ENCODE measurements around the gene HBD.

HBD gene

DNA sequence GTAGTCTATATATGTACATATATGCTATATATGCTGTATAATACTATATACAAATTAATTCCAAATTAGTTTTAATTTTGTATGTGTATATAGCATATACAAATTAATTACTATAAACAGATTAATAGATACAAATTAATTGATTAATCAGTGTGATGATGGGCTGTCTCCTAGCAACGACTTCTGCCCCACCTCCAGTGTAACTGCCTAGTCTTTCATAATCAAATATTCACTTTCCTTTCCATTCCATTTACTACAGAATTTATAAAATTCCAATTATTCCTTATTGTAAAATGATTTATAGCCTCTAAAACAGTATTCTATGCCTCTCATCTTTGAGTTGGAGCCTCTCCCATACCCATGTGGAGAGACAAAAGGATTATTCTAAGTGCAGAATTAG is 976 bp downstream of the HBD start:
- Histone ChIP-seq H2BK120ac (ENCODE audit: low read depth, low read length) (no peak overlapping the region), H3K9me3 (replicated peaks in 1 of 2; ENCODE audit: control insufficient read depth in 2 of 2, insufficient read depth in 1 of 2, low read depth in 1 of 2, low read length in 2 of 2) (no peaks in the 10 kb centered on the region), H3K4me2 (ENCODE audit: insufficient read depth, low read length, poor library complexity, severe bottlenecking) (no peak overlapping the region), H3K14ac (ENCODE audit: low read length) (no peak overlapping the region), H3K27ac (replicated peaks; ENCODE audit: low read length) (no peak overlapping the region), H2AK5ac (ENCODE audit: low read depth, low read length) (no peak overlapping the region), H3K23ac (ENCODE audit: low read depth, low read length, poor library complexity) (no peak overlapping the region), H4K8ac (ENCODE audit: low read depth, low read length) (no peak overlapping the region), H2BK15ac (ENCODE audit: low read length) (no peak overlapping the region), H3K36me3 (replicated peaks in 1 of 2; ENCODE audit: control insufficient read depth in 2 of 2, insufficient read depth in 2 of 2, low read length in 2 of 2) (no peaks in the 10 kb centered on the region), H4K91ac (ENCODE audit: low read depth, low read length, poor library complexity) (no peak overlapping the region), H2BK12ac (ENCODE audit: low read length) (no peak overlapping the region), H3K79me1 (ENCODE audit: low read depth, low read length) (no peaks in the 10 kb centered on the region), H2AFZ (ENCODE audit: low read length) (no peak overlapping the region), H3K9ac (ENCODE audit: low read depth, low read length, poor library complexity) (no peak overlapping the region), H3K4ac (ENCODE audit: low read length) (no peak overlapping the region), H3K18ac (ENCODE audit: low read length) (no peak overlapping the region), H3K27me3 (ENCODE audit: control insufficient read depth in 3 of 3, insufficient read depth in 3 of 3, low read depth in 1 of 3, low read length in 3 of 3) (no peaks in the 10 kb centered on the region), H3K4me1 (ENCODE audit: control insufficient read depth in 2 of 2, insufficient read depth in 1 of 2, low read depth in 1 of 2, low read length in 2 of 2) (peaks cover 0 to 3% of the 10 kb centered on the region in 2 donors), H3K4me3 (ENCODE audit: low read length in 2 of 2) (no peak overlapping the region), H2BK5ac (ENCODE audit: low read length) (no peak overlapping the region)
- no peak for DNase-seq (ENCODE audit: low spot score)
- WGBS, 2 donors (ENCODE audit: extremely low coverage in 2 of 2, insufficient read length in 2 of 2, insufficient replicate concordance in 1 of 2) = no CpG with 5 or more reads among the region's 1 CpG

DNA sequence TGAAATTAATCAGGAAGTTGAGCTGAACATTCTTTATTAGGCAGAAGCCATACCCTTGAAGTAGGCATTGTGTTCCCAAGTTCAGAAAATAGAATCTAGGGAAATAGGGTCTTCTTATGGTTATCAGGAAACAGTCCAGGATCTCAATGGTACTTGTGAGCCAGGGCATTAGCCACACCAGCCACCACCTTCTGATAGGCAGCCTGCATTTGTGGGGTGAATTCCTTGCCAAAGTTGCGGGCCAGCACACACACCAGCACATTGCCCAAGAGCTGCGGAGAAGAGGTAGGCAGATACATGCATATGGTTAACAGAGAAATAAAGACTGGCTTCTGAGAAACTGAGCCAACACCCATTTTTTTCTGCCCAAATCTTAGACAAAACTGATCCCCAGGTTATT is 1.5 kb downstream of the HBD start:
- no CpG with 5 or more reads among the region's 2 CpGs for WGBS, 2 donors (ENCODE audit: extremely low coverage in 2 of 2, insufficient read length in 2 of 2, insufficient replicate concordance in 1 of 2)
- no peak overlapping the region for H3K14ac ChIP-seq (ENCODE audit: low read length)
- H3K18ac ChIP-seq (ENCODE audit: low read length) = no peak overlapping the region
- H3K4ac ChIP-seq (ENCODE audit: low read length) = no peak overlapping the region
- no peak overlapping the region for H3K9ac ChIP-seq (ENCODE audit: low read depth, low read length, poor library complexity)
- peaks cover 0 to 3% of the 10 kb centered on the region in 2 donors for H3K4me1 ChIP-seq (ENCODE audit: control insufficient read depth in 2 of 2, insufficient read depth in 1 of 2, low read depth in 1 of 2, low read length in 2 of 2)
- H2BK120ac ChIP-seq (ENCODE audit: low read depth, low read length) = no peak overlapping the region
- no peak overlapping the region for H2BK5ac ChIP-seq (ENCODE audit: low read length)
- DNase-seq (ENCODE audit: low spot score) = no peak
- no peaks in the 10 kb centered on the region for H3K9me3 ChIP-seq (replicated peaks in 1 of 2; ENCODE audit: control insufficient read depth in 2 of 2, insufficient read depth in 1 of 2, low read depth in 1 of 2, low read length in 2 of 2)
- no peak overlapping the region for H4K91ac ChIP-seq (ENCODE audit: low read depth, low read length, poor library complexity)
- no peaks in the 10 kb centered on the region for H3K27me3 ChIP-seq (ENCODE audit: control insufficient read depth in 3 of 3, insufficient read depth in 3 of 3, low read depth in 1 of 3, low read length in 3 of 3)
- no peak overlapping the region for H3K4me2 ChIP-seq (ENCODE audit: insufficient read depth, low read length, poor library complexity, severe bottlenecking)
- no peak overlapping the region for H2AK5ac ChIP-seq (ENCODE audit: low read depth, low read length)
- no peaks in the 10 kb centered on the region for H3K79me1 ChIP-seq (ENCODE audit: low read depth, low read length)
- H2BK15ac ChIP-seq (ENCODE audit: low read length) = no peak overlapping the region
- H3K36me3 ChIP-seq (replicated peaks in 1 of 2; ENCODE audit: control insufficient read depth in 2 of 2, insufficient read depth in 2 of 2, low read length in 2 of 2) = no peaks in the 10 kb centered on the region
- no peak overlapping the region for H3K23ac ChIP-seq (ENCODE audit: low read depth, low read length, poor library complexity)
- no peak overlapping the region for H2AFZ ChIP-seq (ENCODE audit: low read length)
- no peak overlapping the region for H3K27ac ChIP-seq (replicated peaks; ENCODE audit: low read length)
- no peak overlapping the region for H3K4me3 ChIP-seq (ENCODE audit: low read length in 2 of 2)
- H2BK12ac ChIP-seq (ENCODE audit: low read length) = no peak overlapping the region
- no peak overlapping the region for H4K8ac ChIP-seq (ENCODE audit: low read depth, low read length)

GRCh38 chr11:5232176-5232575 is 2.1 kb downstream of the HBD start:
- no peak overlapping the region for H2BK12ac ChIP-seq (ENCODE audit: low read length)
- H3K4me3 ChIP-seq (ENCODE audit: low read length in 2 of 2) = no peak overlapping the region
- H3K4me1 ChIP-seq (ENCODE audit: control insufficient read depth in 2 of 2, insufficient read depth in 1 of 2, low read depth in 1 of 2, low read length in 2 of 2) = peaks cover 0 to 3% of the 10 kb centered on the region in 2 donors
- no peak overlapping the region for H2BK120ac ChIP-seq (ENCODE audit: low read depth, low read length)
- H3K9me3 ChIP-seq (replicated peaks in 1 of 2; ENCODE audit: control insufficient read depth in 2 of 2, insufficient read depth in 1 of 2, low read depth in 1 of 2, low read length in 2 of 2) = no peaks in the 10 kb centered on the region
- H2AFZ ChIP-seq (ENCODE audit: low read length) = no peak overlapping the region
- no peak overlapping the region for H3K9ac ChIP-seq (ENCODE audit: low read depth, low read length, poor library complexity)
- H3K79me1 ChIP-seq (ENCODE audit: low read depth, low read length) = no peaks in the 10 kb centered on the region
- H3K27ac ChIP-seq (replicated peaks; ENCODE audit: low read length) = no peak overlapping the region
- H3K18ac ChIP-seq (ENCODE audit: low read length) = no peak overlapping the region
- H3K27me3 ChIP-seq (ENCODE audit: control insufficient read depth in 3 of 3, insufficient read depth in 3 of 3, low read depth in 1 of 3, low read length in 3 of 3) = no peaks in the 10 kb centered on the region
- H4K8ac ChIP-seq (ENCODE audit: low read depth, low read length) = no peak overlapping the region
- H3K14ac ChIP-seq (ENCODE audit: low read length) = no peak overlapping the region
- no peak overlapping the region for H2BK15ac ChIP-seq (ENCODE audit: low read length)
- no peak overlapping the region for H3K4ac ChIP-seq (ENCODE audit: low read length)
- H4K91ac ChIP-seq (ENCODE audit: low read depth, low read length, poor library complexity) = no peak overlapping the region
- no CpG with 5 or more reads among the region's 3 CpGs for WGBS, 2 donors (ENCODE audit: extremely low coverage in 2 of 2, insufficient read length in 2 of 2, insufficient replicate concordance in 1 of 2)
- H3K4me2 ChIP-seq (ENCODE audit: insufficient read depth, low read length, poor library complexity, severe bottlenecking) = no peak overlapping the region
- H2BK5ac ChIP-seq (ENCODE audit: low read length) = no peak overlapping the region
- H2AK5ac ChIP-seq (ENCODE audit: low read depth, low read length) = no peak overlapping the region
- H3K36me3 ChIP-seq (replicated peaks in 1 of 2; ENCODE audit: control insufficient read depth in 2 of 2, insufficient read depth in 2 of 2, low read length in 2 of 2) = no peaks in the 10 kb centered on the region
- no peak overlapping the region for H3K23ac ChIP-seq (ENCODE audit: low read depth, low read length, poor library complexity)
- no peak for DNase-seq (ENCODE audit: low spot score)

GRCh38 chr11:5231111-5231510 is 3.2 kb downstream of the HBD start:
- no peak overlapping the region for H3K27ac ChIP-seq (replicated peaks; ENCODE audit: low read length)
- H3K27me3 ChIP-seq (ENCODE audit: control insufficient read depth in 3 of 3, insufficient read depth in 3 of 3, low read depth in 1 of 3, low read length in 3 of 3) = no peaks in the 10 kb centered on the region
- H4K91ac ChIP-seq (ENCODE audit: low read depth, low read length, poor library complexity) = no peak overlapping the region
- no peak overlapping the region for H3K23ac ChIP-seq (ENCODE audit: low read depth, low read length, poor library complexity)
- no peak overlapping the region for H2AK5ac ChIP-seq (ENCODE audit: low read depth, low read length)
- H3K14ac ChIP-seq (ENCODE audit: low read length) = no peak overlapping the region
- no peak overlapping the region for H2BK5ac ChIP-seq (ENCODE audit: low read length)
- H2BK120ac ChIP-seq (ENCODE audit: low read depth, low read length) = no peak overlapping the region
- H3K4me2 ChIP-seq (ENCODE audit: insufficient read depth, low read length, poor library complexity, severe bottlenecking) = no peak overlapping the region
- H4K8ac ChIP-seq (ENCODE audit: low read depth, low read length) = no peak overlapping the region
- no peak overlapping the region for H3K9ac ChIP-seq (ENCODE audit: low read depth, low read length, poor library complexity)
- peaks cover 0 to 3% of the 10 kb centered on the region in 2 donors for H3K4me1 ChIP-seq (ENCODE audit: control insufficient read depth in 2 of 2, insufficient read depth in 1 of 2, low read depth in 1 of 2, low read length in 2 of 2)
- no peak overlapping the region for H3K18ac ChIP-seq (ENCODE audit: low read length)
- no peak overlapping the region for H2AFZ ChIP-seq (ENCODE audit: low read length)
- no peak for DNase-seq (ENCODE audit: low spot score)
- no peak overlapping the region for H2BK15ac ChIP-seq (ENCODE audit: low read length)
- no peak overlapping the region for H3K4me3 ChIP-seq (ENCODE audit: low read length in 2 of 2)
- no peak overlapping the region for H2BK12ac ChIP-seq (ENCODE audit: low read length)
- H3K4ac ChIP-seq (ENCODE audit: low read length) = no peak overlapping the region
- H3K79me1 ChIP-seq (ENCODE audit: low read depth, low read length) = no peaks in the 10 kb centered on the region
- no peaks in the 10 kb centered on the region for H3K36me3 ChIP-seq (replicated peaks in 1 of 2; ENCODE audit: control insufficient read depth in 2 of 2, insufficient read depth in 2 of 2, low read length in 2 of 2)
- no peaks in the 10 kb centered on the region for H3K9me3 ChIP-seq (replicated peaks in 1 of 2; ENCODE audit: control insufficient read depth in 2 of 2, insufficient read depth in 1 of 2, low read depth in 1 of 2, low read length in 2 of 2)
- WGBS, 2 donors (ENCODE audit: extremely low coverage in 2 of 2, insufficient read length in 2 of 2, insufficient replicate concordance in 1 of 2) = no CpG with 5 or more reads among the region's 2 CpGs
